ENCODE measurements around the gene NMNAT1. TPM values are rescaled to one million over a fixed set of nuclear protein-coding genes. Genes with fewer than 3 reads are reported as not detected.

NMNAT1 gene

Small RNA genes lying within 50 kb of the gene (small RNA-seq; reads per million reads assigned to genes)
- gene MIR5697 (ENCODE audit: insufficient read depth): not detected
